Skeletal muscle cell (primary cell): ENCODE data around the gene GABBR2.
"Not testable (repeated sequence)": the region's sequence is repeated elsewhere in the genome, so short reads cannot be mapped to it uniquely, and the experiment has no call there.

ENCODE experiments used
- DNase-seq: peaks from one replicate; pipeline ENCODE4 v3.0.0-alpha.2; 2010; ENCODE audit warnings: low read depth
- H3K4me3 ChIP-seq: 2 replicates; pipeline ENCODE4 v1.5.1; 2011; ENCODE audit warnings: low read depth, mild to moderate bottlenecking, control low read depth, low read length, moderate library complexity

Gene GABBR2

GRCh38 chr9:98504298-98505282, 204.1 kb downstream of the GABBR2 start:
- DNase-seq: no peak
- no peak overlapping the region for H3K4me3 ChIP-seq

GRCh38 chr9:98503867-98504266, 204.9 kb downstream of the GABBR2 start:
- no peak for DNase-seq
- no peak overlapping the region for H3K4me3 ChIP-seq

- no peak overlapping the region for H3K4me3 ChIP-seq
- no peak for DNase-seq
Measured at GRCh38 chr9:98502976-98503325, 205.8 kb downstream of the GABBR2 start.

- no peak overlapping the region for H3K4me3 ChIP-seq
- DNase-seq: no peak
Measured at GRCh38 chr9:98502311-98502975, 206.3 kb downstream of the GABBR2 start.

GRCh38 chr9:98501819-98502218, 206.9 kb downstream of the GABBR2 start:
- H3K4me3 ChIP-seq: no peak overlapping the region
- DNase-seq: no peak

- DNase-seq, H3K4me3 ChIP-seq: not testable (repeated sequence)
Measured at GRCh38 chr9:98501259-98501658, 207.5 kb downstream of the GABBR2 start.

- no peak for DNase-seq
- H3K4me3 ChIP-seq: no peak overlapping the region
Measured at GRCh38 chr9:98500337-98500919, 208.3 kb downstream of the GABBR2 start.

GRCh38 chr9:98495530-98495929, 213.2 kb downstream of the GABBR2 start:
- no peak overlapping the region for H3K4me3 ChIP-seq
- no peak for DNase-seq

- H3K4me3 ChIP-seq: no peak overlapping the region
- DNase-seq: no peak
Measured at GRCh38 chr9:98494852-98495251, 213.9 kb downstream of the GABBR2 start.

GRCh38 chr9:98491828-98492227, 216.9 kb downstream of the GABBR2 start:
- no peak overlapping the region for H3K4me3 ChIP-seq
- DNase-seq: peak; percentile 60

- DNase-seq: no peak
- no peak overlapping the region for H3K4me3 ChIP-seq
Measured at GRCh38 chr9:98491231-98491651, 217.5 kb downstream of the GABBR2 start.

- H3K4me3 ChIP-seq: no peak overlapping the region
- DNase-seq: peak; percentile 90
Measured at GRCh38 chr9:98488571-98489312, 220.0 kb downstream of the GABBR2 start.

- H3K4me3 ChIP-seq: no peak overlapping the region
- DNase-seq: no peak
Measured at GRCh38 chr9:98485706-98486105, 223.0 kb downstream of the GABBR2 start.

GRCh38 chr9:98484162-98484561, 224.6 kb downstream of the GABBR2 start:
- no peak for DNase-seq
- no peak overlapping the region for H3K4me3 ChIP-seq

GRCh38 chr9:98482226-98482625, 226.5 kb downstream of the GABBR2 start:
- H3K4me3 ChIP-seq: no peak overlapping the region
- no peak for DNase-seq

GRCh38 chr9:98481676-98482075, 227.1 kb downstream of the GABBR2 start:
- no peak overlapping the region for H3K4me3 ChIP-seq
- no peak for DNase-seq

- no peak for DNase-seq
- no peak overlapping the region for H3K4me3 ChIP-seq
Measured at GRCh38 chr9:98479967-98480847, 228.5 kb downstream of the GABBR2 start.

- no peak overlapping the region for H3K4me3 ChIP-seq
- no peak for DNase-seq
Measured at GRCh38 chr9:98479449-98479848, 229.3 kb downstream of the GABBR2 start.

- no peak for DNase-seq
- no peak overlapping the region for H3K4me3 ChIP-seq
Measured at GRCh38 chr9:98477884-98478283, 230.9 kb downstream of the GABBR2 start.
